GM21528 (cell line): Measurements from ENCODE around the gene SPC24.
"Not testable (repeated sequence)": the region's sequence is repeated elsewhere in the genome, so short reads cannot be mapped to it uniquely, and the experiment has no call there.

ENCODE experiments used
- ATAC-seq: cut with Tn5 transposase; IDR thresholded peaks from one replicate; pipeline ENCODE4 v1.9.1; 2021; ENCODE audit warnings: mild to moderate bottlenecking, moderate library complexity; ENCODE audit not compliant: unreplicated experiment, low FRiP score

The SPC24 gene

DNA sequence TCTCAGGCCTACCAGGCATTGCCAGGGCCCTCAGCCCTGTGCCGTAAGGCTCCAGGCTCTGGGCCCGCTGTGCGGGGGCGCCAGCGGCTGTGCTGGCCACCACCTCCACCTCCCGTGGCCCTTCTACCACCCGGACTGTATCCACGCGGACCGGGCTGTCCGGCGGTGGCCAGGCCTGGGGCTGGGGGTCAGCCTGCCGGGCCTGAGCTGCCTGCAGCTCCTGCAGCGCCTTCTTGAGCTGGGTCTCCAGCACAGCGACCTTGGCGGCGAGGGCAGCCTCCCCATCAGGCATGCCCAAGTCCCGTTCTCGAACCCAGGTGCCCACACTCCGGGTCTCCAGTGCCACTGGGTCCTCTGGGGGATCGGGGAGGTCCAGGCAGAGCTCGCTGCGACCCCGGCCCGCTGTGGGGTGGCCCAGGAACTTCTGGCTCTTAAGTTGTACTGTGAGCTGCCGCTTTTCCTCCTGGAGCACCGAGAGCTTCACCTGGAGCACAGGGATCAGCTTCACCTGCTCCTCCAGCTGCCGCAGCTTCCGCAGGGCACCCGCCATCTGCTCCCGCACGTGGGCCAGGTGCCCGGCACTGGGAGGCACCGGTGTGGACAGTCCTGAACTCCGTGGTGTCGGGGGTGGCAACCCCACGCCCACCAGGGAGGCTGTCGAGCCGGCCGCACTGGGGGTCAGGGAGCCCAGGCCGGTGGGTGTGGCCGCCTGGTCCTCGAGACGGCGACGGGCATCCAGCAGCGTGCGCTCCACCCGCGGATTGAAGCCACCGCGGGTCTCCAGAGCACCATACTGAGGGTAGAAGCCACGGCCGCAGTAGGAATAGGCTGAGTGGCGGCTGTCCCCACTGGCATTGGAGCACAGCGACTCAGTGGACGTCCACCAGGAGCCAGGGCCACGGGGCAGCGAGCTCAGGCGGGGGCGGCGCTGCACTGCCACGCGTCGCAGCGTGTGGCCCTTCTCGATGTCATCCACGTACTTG is 37.7 kb upstream of the SPC24 start:
- ATAC-seq, result no peak

DNA sequence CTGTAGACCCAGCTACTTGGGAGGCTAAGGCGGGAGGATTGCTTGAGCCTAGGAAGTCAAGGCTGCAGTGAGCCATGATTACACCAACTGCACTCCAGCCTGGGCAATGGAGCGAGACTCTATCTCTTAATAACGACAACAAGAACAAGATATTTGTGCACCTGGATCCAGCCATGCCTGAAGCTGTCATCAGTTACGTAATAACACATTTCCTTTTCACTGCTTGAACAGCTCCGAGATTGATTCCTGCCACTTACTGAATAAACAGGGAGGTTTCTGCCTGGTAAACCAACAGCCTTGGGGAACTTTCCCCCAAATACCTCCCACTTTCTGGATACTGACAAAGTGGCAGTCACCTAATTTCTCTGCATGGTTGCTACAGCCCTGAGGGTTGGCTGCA is 36.4 kb upstream of the SPC24 start:
- ATAC-seq, result no peak

DNA sequence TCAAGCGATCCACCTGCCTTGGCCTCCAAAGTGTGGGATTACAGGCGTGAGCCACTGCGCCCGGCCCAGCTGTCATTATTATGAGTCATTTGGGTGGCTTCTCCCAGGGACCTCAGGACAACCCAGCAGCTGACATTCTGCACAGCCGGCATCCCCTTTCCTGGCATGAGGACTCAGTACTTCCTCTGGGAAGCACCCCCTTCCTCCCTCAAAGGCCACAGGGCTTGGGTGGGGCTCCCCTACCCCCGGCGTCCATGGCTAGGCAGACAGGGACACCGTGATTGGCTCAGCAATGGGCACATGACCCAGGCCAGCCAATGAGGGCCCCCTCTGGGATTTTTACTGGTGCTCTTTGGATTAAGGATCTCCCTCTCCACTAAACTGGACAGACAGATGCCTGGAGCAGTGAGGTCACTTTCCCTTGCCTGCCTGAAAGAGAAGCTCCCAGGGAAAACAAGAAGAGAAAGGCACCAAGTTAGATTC is 35.7 kb upstream of the SPC24 start:
- no peak for ATAC-seq

DNA sequence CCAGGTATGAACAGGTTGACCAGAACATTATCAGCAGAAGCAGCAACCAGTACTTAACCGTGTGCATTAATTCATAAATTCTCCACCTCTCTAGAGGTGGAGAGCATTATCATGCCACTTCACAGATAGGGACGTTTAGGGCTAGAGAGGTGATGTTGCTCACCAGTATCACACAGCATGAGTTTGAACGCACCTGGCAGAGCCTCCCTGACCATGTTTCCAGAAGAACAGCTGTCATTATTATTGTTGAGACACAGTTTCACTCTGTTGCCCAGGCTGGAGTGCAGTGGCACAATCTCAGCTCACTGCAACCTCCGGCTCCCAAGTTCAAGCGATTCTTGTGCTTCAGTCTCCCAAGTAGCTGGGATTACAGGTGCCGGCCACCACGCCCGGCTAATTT is 34.9 kb upstream of the SPC24 start:
- ATAC-seq, result no peak

DNA sequence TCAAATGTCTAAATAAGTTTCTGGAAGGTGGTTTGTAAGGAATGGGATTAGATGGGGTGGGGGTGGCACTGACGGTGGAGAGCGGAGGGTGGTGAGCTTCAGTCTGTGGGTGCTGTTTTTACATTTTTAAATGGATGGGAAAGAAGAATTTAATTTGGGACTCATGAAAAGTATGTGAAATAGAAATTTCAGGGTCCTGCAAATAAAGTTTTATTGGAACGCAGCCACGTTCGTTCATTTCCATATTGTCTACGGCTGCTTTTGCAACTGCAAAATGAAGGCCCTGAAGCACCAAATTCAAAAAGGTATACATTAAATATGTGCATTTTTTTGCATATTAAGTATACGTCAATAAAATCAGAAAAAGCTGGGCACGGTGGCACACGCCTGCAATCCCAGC is 31.9 kb upstream of the SPC24 start:
- no peak for ATAC-seq

DNA sequence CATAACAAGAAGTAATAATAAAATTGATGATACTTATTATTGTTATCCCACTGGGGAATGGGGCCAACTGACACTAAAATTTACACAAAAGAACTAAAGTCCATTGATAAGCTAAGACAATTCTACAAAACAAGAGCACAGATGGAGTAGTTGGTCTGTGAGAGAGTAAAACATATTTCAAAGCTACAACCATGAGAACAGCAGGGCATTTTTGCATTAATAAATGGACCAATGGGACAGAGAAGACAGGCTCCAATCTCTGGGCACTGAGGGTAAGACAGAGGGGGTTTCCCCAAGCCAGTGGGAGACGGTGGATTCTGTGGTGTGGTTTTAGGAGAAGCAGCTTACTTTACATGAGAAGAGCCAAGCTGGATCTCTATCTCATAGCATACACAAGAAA is 27.4 kb upstream of the SPC24 start:
- no peak for ATAC-seq

DNA sequence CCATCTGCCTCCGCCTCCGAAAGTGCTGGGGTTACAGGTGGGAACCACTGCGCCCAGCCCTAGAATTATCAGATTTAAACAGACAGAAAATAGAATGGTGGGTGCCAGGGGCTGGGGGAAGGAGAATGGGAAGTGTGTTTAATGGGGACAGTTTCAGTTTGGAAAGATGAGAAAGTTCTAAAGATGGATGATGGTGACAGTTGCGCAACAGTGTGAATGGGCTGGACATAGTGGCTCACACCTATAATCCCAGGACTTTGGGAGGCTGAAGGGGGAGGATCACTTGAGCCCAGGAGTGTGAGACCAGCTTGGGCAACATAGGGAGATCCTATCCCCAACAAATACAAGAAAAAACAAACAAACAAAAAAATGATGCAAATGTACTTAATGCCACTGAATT is 25.9 kb upstream of the SPC24 start:
- ATAC-seq, result no peak

DNA sequence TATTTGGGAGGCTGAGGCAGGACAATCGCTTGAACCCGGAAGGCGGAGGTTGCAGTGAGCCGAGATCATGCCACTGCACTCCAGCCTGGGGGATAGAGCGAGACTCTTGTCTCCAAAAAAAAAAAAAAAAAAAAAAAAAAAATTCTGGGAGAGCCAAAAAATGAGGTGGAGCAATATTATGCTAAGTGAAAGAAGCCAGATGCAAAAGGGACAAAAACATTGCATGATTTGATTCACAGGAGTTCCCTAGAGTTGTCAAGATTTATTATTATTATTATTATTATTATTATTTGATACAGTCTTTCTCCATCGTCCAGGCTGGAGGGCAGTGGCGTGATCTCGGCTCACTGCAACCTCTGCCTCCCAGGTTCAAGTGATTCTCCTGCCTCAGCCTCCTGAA is 25.4 kb upstream of the SPC24 start:
- not testable (repeated sequence) for ATAC-seq

DNA sequence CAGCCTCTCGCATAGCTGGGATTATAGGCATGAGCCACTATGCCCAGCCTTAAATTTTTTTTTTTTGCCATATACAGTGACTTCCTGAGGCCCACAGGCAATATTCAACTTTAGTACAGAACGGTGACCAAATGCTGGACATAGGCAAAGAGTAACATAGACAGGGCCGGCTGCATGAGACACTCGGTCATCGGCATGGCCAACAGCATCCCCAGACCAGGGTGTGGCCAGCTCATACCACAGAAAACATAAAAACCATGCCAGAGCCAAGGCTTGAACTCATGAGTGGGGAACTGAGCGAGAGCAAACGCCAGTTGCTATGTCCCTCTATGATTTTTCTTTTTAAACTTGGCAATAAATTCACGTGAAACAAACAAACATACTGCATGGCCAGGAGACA is 24.8 kb upstream of the SPC24 start:
- no peak for ATAC-seq

DNA sequence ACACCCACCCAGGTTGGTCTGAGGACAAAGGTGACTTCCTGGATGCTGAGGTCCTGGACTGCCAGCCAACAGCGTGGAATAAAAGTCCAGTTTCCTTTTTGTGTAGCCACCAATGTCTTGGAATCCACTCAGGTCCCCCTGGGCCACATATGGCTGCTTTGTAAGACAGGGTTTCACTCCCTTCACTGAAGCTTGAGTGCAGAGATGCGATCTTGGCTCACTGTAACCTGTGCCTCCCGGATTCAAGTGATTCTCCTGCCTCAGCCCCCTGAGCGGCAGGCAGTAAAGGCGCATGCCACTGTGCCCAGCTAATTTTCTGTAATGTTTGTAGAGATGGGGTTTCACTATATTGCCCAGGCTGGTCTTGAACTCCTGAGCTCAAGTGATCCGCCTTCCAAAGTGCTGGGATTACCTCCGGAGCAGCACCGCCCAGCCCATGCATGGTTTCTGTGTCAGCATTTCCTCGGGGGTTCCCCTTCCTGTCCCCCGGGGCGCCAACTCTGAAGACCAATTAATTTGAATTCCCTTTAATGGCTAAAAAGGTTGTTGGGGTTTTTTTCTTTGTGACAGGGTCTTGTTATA is 24.2 kb upstream of the SPC24 start:
- no peak for ATAC-seq

DNA sequence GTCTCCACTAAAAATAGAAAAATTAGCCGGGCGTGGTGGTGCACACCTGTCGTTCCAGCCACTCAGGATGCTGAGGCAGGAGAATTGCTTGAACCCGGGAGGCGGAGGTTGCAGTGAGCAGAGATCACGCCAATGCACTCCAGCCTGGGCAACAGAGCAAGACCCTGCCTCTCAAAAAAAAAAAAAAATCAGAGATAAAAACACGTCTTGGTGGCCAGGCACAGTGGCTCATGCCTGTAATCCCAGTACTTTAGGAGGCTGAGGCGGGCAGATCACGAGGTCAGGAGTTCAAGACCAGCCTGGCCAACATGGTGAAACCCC is 23.5 kb upstream of the SPC24 start:
- not testable (repeated sequence) for ATAC-seq

DNA sequence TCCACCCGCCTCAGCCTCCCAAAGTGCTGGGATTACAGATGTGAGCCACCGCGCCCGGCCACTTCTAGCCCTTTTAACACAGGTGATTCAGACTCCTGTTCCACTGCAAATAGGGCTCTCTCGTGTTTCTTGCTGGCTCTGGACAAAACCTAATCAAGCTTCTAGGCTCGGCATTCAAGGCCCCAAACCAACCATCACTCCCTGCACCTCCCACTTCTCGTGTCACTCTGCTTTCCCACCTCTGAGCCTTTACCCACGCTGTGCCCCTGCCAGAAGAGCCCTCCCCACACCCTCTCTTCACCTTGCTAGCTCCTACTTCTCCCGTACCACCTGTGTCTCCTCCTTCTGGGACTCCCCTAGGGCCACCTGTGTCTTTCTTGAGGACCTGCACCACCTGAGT is 22.0 kb upstream of the SPC24 start:
- no peak for ATAC-seq

DNA sequence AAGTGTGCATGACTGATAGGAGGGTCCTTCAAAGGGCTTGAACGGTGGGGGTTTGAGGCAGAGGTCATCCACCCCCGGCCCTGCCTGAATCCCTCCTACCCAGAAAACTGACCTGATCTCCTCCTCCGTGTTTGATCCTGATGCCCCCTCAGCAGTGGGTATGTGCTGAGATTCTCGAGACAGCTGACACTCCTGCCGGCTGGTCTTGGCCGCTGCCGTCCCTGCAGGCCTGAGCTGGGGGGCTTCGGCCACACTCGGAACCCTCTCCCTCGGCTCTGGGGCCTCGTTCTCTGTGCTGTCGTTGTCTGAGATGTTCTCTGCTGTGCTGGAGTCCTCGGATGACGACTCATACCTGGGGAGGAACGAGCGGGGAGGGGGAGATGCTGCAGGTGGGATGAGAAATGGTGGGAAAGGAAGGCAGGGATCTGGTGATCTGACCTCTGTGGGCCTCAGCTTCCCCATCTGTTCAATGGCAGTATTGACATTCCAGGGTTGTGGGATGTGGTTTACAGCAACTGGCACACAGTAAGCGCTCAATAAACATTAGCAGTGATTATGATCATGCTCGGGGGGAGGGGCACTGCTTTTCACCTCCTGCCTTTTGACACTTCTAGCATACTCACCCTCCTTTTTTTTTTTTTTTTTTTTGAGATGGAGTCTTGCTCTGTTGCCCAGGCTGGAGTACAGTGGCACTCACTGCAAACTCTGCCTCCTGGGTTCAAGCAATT is 21.0 kb upstream of the SPC24 start:
- ATAC-seq, result no peak

DNA sequence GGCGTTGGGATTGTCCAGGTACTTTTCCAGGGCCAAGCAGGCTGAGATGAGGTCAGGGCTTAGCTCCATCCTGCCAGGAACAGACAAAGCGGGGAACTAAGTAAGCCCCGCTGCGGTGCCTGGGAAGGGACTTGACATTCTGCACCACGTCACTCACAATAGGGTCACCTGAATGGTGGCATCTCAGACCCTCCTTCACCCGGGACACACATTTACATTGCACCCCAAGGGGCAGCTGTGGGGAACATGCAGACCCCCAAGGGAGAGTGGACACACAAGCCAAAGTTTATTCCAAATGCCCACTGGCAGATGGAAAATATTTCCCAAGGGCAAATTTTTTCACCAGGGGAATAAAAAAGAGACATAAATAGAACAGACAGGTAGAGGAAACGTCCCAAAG is 20.3 kb upstream of the SPC24 start:
- ATAC-seq, result no peak

DNA sequence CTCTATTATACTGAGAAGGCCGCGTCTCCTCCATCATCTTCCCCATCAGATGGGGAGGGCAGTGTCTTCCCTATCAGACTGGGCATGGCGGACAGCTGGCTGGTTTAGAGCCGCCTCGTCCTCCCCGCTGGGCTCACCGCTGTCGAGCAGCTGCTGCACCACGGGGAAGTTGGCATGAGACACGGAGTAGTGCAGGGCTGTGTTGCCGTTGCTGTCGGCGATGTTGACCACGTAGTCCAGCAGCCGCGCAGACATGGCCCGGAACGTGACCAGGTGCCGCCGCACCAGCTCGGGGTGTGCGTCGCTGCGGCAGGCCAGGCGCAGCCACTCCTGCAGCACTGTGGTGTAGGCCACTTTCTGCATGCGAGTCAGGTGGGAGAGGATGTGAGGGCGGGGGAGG is 18.8 kb upstream of the SPC24 start:
- ATAC-seq, result no peak

DNA sequence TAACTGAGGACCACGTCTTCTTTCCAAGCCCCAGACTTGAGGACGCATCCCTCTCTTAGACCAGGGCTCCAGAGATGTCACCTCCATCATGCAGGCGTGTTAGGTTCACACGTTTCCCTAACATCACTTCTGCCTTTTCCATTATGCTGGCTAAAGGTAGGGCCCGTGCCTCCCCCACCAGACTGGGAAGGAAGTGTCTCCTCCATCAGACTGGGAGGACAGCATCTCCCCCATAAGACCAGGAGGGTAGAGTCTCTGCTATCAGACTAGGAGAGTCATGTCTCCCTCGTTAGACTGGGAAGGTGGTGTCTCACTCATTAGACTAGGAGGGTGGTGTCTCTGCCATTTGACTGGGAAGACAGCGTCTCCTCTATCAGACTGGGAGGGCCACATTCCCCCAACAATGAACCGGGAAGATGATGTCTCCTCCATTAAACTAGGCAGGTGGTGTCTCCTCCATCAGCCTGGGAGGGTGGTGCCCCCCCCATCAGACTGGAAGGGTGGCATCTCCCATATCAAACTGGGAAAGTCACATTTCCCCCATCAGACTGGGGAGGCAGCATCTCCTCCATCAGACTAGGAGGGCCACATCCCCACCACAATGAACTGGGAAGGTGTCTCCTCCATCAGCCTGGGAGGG is 18.1 kb upstream of the SPC24 start:
- ATAC-seq, result no peak

DNA sequence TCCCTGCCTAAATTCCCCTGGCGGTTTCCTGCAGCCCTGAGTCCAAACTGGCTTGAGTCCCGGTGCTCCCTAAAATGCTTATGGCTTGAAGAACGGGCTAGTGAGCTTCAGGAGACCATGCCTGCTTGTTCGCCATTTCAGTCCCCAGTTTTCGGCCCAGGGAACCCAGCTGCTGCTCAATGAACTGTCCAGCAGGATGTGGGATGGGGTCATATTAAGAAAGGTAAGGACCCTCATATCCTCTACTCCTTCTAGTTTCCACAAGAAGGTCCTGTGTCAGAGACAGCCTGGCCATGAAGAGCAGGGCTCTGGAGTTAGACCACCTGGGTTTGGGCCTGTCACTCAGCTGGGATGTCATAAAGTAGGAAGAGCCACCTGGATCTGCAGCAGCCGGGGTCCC is 17.0 kb upstream of the SPC24 start:
- no peak for ATAC-seq

DNA sequence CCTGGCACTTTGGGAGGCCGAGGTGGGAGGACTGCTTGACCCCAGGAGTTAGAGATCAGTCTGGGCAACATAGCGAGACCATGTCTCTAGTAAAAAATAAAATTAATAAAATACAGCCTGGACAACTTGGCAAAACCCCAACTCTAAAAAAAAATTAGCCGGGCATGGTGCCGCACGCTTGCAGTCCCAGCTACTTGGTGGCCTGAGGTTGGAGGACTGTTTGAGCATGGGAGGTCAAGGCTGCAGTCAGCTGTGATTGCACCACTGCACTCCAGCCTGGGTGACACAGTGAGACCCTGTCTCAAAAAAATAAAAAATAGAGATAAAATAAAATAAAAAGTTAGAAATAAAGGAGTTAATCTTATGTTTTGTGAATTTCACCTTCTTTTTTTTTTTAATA is 15.6 kb upstream of the SPC24 start:
- no peak for ATAC-seq

DNA sequence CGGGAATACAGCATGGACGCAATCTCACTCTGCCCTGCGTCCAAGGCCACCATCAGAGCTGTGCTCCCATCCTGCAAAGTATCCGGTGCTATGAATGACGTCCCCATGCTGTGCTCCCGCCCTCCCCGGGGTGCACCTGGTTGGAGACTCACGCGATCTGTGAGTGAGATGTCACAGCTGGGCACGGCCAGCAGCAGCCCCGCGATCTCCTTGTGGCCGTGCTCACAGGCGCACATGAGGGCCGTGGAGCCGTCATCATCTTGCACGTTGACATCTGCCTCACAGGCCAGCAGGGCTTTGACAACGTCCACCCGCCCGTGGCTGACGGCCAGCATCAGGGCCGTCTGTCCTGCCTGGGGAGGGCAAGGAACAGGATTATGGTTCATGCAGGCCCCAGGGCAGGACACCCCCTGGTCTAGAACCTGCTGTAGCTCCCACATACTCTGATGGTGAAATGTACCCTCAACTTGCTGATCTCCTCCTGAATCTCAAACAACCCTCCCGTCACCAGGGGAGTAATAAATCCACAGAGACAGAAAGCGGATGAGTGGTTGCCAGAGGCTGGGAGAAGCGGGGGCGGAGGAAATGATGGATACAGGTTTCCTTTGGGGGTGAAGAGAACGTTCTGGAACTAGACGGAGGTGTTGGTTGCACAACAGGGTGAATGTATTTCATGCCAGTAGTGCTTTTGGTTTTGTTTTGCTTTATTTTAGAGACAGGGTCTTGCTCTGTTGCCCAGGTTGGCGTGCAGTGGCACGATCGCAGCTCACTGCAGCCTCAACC is 14.5 kb upstream of the SPC24 start:
- no peak for ATAC-seq

DNA sequence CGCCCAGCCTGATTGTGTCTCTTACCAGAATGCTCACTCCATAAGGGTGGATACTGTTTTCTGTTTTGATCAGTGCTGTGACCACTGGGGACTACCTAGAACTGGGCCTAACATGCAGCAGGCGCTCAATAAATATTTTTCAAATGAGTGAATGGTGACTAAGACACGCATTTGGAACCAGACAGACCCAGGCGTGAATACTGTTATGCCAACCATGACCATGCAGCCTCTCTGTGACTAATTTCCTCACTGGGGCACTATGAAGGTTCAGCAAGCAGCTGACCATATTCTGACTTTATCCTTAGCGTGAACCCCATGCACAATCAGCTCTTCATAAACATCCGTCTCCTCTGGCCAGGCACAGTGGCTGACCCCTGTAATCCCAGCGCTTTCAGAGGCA is 13.0 kb upstream of the SPC24 start:
- no peak for ATAC-seq
